Neural cell (in vitro differentiated cells): ENCODE results near the gene JMJD4.

Experiments
- EP300 ChIP-seq: fragments of 450-650 bp; conservative IDR thresholded peaks from 2 replicates; pipeline ENCODE4 v1.6.1; 2014; ENCODE audit warnings: antibody characterized with exemption, mild to moderate bottlenecking, moderate library complexity; ENCODE audit not compliant: poor library complexity, severe bottlenecking
- SMC3 ChIP-seq: fragments of 450-650 bp; conservative IDR thresholded peaks from 2 replicates; pipeline ENCODE4 v1.6.1; 2014; ENCODE audit warnings: antibody characterized with exemption, mild to moderate bottlenecking, moderate library complexity; ENCODE audit not compliant: poor library complexity
- TAF1 ChIP-seq: IDR thresholded peaks from 2 replicates; pipeline ENCODE4 v1.6.1; 2012; ENCODE audit warnings: low read depth
- TF ChIP-seq, protein P1 (sequence below): fragments of 450-650 bp; IDR thresholded peaks from 2 replicates; pipeline ENCODE4 v1.5.1; 2014; ENCODE audit warnings: antibody characterized with exemption, mild to moderate bottlenecking, moderate library complexity; ENCODE audit not compliant: poor library complexity, severe bottlenecking

DNA sequence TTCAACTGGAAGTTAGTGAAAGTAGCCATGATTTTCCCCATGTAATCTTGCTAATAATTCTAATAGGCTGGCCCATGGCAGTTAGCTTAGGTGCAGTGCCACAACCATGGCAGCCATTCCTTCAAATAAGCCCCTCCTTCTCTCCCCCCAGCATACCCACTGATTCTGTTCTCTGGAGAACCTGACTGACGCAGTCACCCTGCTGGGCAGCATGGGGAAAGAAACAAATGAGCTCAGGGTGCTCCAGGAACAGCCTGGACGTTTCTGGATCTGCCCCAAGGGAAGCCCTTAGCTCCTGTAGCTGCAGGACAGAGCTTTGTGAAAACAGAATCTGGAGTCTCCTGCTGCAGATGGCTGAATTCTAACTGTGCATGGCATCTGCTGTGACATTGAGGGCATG is 22.7 kb upstream of the JMJD4 start:
- TF ChIP-seq TAF1 (no peak), EP300 (no peak), SMC3 (no peak)
- TF ChIP-seq, protein P1, sequence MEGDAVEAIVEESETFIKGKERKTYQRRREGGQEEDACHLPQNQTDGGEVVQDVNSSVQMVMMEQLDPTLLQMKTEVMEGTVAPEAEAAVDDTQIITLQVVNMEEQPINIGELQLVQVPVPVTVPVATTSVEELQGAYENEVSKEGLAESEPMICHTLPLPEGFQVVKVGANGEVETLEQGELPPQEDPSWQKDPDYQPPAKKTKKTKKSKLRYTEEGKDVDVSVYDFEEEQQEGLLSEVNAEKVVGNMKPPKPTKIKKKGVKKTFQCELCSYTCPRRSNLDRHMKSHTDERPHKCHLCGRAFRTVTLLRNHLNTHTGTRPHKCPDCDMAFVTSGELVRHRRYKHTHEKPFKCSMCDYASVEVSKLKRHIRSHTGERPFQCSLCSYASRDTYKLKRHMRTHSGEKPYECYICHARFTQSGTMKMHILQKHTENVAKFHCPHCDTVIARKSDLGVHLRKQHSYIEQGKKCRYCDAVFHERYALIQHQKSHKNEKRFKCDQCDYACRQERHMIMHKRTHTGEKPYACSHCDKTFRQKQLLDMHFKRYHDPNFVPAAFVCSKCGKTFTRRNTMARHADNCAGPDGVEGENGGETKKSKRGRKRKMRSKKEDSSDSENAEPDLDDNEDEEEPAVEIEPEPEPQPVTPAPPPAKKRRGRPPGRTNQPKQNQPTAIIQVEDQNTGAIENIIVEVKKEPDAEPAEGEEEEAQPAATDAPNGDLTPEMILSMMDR, result no peak
